ENCODE data around the gene AGTR1. TPM values are rescaled to one million over a fixed set of nuclear protein-coding genes. Genes with fewer than 3 reads are reported as not detected.

Gene AGTR1
- total and polyA plus RNA-seq, 10 of the 15 experiments (the other 5 are each of a cell fraction or from before 2014, with no cell fraction given): not detected

DNA sequence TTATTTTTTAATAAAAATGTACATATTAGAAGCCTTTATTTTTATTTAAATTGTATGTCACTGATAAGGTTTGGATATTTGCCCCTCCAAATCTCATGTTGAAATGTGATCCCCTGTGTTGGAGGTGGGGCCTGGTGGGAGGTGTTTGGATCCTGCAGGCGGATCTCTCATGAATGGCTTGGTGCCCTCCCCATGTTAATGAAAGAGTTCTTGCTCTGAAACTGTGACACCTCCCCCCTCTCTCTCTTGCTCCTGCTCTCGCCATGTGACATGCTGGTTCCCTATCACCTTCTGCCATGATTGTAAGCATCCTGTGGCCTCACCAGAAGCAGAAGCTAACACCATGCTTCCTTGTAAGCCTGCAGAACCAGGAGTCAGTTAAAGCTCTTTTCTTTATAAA lies 13.0 kb downstream of the AGTR1 start (continued):
- TF ChIP-seq, protein P1, sequence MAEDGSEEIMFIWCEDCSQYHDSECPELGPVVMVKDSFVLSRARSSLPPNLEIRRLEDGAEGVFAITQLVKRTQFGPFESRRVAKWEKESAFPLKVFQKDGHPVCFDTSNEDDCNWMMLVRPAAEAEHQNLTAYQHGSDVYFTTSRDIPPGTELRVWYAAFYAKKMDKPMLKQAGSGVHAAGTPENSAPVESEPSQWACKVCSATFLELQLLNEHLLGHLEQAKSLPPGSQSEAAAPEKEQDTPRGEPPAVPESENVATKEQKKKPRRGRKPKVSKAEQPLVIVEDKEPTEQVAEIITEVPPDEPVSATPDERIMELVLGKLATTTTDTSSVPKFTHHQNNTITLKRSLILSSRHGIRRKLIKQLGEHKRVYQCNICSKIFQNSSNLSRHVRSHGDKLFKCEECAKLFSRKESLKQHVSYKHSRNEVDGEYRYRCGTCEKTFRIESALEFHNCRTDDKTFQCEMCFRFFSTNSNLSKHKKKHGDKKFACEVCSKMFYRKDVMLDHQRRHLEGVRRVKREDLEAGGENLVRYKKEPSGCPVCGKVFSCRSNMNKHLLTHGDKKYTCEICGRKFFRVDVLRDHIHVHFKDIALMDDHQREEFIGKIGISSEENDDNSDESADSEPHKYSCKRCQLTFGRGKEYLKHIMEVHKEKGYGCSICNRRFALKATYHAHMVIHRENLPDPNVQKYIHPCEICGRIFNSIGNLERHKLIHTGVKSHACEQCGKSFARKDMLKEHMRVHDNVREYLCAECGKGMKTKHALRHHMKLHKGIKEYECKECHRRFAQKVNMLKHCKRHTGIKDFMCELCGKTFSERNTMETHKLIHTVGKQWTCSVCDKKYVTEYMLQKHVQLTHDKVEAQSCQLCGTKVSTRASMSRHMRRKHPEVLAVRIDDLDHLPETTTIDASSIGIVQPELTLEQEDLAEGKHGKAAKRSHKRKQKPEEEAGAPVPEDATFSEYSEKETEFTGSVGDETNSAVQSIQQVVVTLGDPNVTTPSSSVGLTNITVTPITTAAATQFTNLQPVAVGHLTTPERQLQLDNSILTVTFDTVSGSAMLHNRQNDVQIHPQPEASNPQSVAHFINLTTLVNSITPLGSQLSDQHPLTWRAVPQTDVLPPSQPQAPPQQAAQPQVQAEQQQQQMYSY (CRISPR knock-in tag; IDR thresholded peaks at IDR 0.05): no peak
- no peak for TF ChIP-seq BRCA1 (IDR thresholded peaks at IDR 0.05; ENCODE audit: low read depth, low read length)
- TF ChIP-seq ZNF207 (IDR thresholded peaks at IDR 0.05; ENCODE audit: borderline replicate concordance): no peak
- no peak for TF ChIP-seq MYB (IDR thresholded peaks at IDR 0.05; ENCODE audit: borderline replicate concordance, low read depth, low read length)
- TF ChIP-seq, protein P2, sequence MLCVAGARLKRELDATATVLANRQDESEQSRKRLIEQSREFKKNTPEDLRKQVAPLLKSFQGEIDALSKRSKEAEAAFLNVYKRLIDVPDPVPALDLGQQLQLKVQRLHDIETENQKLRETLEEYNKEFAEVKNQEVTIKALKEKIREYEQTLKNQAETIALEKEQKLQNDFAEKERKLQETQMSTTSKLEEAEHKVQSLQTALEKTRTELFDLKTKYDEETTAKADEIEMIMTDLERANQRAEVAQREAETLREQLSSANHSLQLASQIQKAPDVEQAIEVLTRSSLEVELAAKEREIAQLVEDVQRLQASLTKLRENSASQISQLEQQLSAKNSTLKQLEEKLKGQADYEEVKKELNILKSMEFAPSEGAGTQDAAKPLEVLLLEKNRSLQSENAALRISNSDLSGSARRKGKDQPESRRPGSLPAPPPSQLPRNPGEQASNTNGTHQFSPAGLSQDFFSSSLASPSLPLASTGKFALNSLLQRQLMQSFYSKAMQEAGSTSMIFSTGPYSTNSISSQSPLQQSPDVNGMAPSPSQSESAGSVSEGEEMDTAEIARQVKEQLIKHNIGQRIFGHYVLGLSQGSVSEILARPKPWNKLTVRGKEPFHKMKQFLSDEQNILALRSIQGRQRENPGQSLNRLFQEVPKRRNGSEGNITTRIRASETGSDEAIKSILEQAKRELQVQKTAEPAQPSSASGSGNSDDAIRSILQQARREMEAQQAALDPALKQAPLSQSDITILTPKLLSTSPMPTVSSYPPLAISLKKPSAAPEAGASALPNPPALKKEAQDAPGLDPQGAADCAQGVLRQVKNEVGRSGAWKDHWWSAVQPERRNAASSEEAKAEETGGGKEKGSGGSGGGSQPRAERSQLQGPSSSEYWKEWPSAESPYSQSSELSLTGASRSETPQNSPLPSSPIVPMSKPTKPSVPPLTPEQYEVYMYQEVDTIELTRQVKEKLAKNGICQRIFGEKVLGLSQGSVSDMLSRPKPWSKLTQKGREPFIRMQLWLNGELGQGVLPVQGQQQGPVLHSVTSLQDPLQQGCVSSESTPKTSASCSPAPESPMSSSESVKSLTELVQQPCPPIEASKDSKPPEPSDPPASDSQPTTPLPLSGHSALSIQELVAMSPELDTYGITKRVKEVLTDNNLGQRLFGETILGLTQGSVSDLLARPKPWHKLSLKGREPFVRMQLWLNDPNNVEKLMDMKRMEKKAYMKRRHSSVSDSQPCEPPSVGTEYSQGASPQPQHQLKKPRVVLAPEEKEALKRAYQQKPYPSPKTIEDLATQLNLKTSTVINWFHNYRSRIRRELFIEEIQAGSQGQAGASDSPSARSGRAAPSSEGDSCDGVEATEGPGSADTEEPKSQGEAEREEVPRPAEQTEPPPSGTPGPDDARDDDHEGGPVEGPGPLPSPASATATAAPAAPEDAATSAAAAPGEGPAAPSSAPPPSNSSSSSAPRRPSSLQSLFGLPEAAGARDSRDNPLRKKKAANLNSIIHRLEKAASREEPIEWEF (IDR thresholded peaks at IDR 0.05; ENCODE audit: insufficient replicate concordance, low read depth, low read length): no peak
- no peak for TF ChIP-seq POU2F2 (IDR thresholded peaks at IDR 0.05; ENCODE audit: borderline replicate concordance, low read depth, low read length)
- TF ChIP-seq NRF1 (conservative IDR thresholded peaks at IDR 0.05; ENCODE audit: low read depth, low read length): no peak
- no peak for TF ChIP-seq CREM (IDR thresholded peaks at IDR 0.05; ENCODE audit: low read depth)
- TF ChIP-seq RB1 (IDR thresholded peaks at IDR 0.05; ENCODE audit: borderline replicate concordance): no peak
